BE2C (cell line): ENCODE results near the gene RAP1GDS1.
"Not testable (repeated sequence)": the region's sequence is repeated elsewhere in the genome, so short reads cannot be mapped to it uniquely, and the experiment has no call there.

Experiments used
- DNase-seq: peaks from one replicate; pipeline ENCODE4 v3.0.0-alpha.2; 2020
- H3K27me3 ChIP-seq: fragments of 250-450 bp; sonication (Bioruptor Pico); 2 replicates; pipeline ENCODE4 v1.5.1; 2020; ENCODE audit warnings: mild to moderate bottlenecking
- H3K36me3 ChIP-seq: fragments of 250-450 bp; sonication (Bioruptor Pico); 2 replicates; pipeline ENCODE4 v1.5.1; 2020; ENCODE audit warnings: mild to moderate bottlenecking
- H3K4me1 ChIP-seq: fragments of 250-450 bp; sonication (Bioruptor Pico); 2 replicates; pipeline ENCODE4 v1.5.1; 2020
- H3K4me3 ChIP-seq: 2 replicates; pipeline ENCODE4 v1.5.1; 2011; ENCODE audit warnings: low read depth, low read length
- H3K9me3 ChIP-seq: fragments of 250-450 bp; sonication (Bioruptor Pico); 2 replicates; pipeline ENCODE4 v1.5.1; 2020
- CTCF ChIP-seq: IDR thresholded peaks from 2 replicates; pipeline ENCODE4 v1.5.1; 2012; ENCODE audit warnings: mild to moderate bottlenecking, low read depth, low read length

RAP1GDS1 gene

GRCh38 chr4:98444371-98444770 lies 183.2 kb downstream of the RAP1GDS1 start:
- Histone ChIP-seq H3K36me3 (peaks cover 10% of the 10 kb centered on the region), H3K4me3 (no peak overlapping the region), H3K27me3 (no peaks in the 10 kb centered on the region), H3K9me3 (no peaks in the 10 kb centered on the region), H3K4me1 (no peaks in the 10 kb centered on the region)
- no peak for DNase-seq
- no peak for TF ChIP-seq CTCF

GRCh38 chr4:98446499-98447375 lies 185.6 kb downstream of the RAP1GDS1 start:
- no peak for TF ChIP-seq CTCF
- Histone ChIP-seq H3K4me1 (no peaks in the 10 kb centered on the region), H3K36me3 (peaks cover 10% of the 10 kb centered on the region), H3K4me3 (no peak overlapping the region), H3K9me3 (no peaks in the 10 kb centered on the region), H3K27me3 (no peaks in the 10 kb centered on the region)
- DNase-seq: no peak

- H3K9me3 ChIP-seq: no peaks in the 10 kb centered on the region
- H3K36me3 ChIP-seq: peaks cover 5% of the 10 kb centered on the region
- DNase-seq: peak; percentile 13
- no peaks in the 10 kb centered on the region for H3K4me1 ChIP-seq
- no peak overlapping the region for H3K4me3 ChIP-seq
- no peaks in the 10 kb centered on the region for H3K27me3 ChIP-seq
- TF ChIP-seq CTCF: 0 out of 2 replicates have a peak, but pooled peaks have one; percentile 11
Observed at GRCh38 chr4:98447648-98448047, 186.5 kb downstream of the RAP1GDS1 start.

- TF ChIP-seq CTCF: no peak
- no peaks in the 10 kb centered on the region for H3K9me3 ChIP-seq
- no peak overlapping the region for H3K4me3 ChIP-seq
- H3K36me3 ChIP-seq: peaks cover 5% of the 10 kb centered on the region; the same call in 1 of the 2 replicates
- DNase-seq: no peak
- no peaks in the 10 kb centered on the region for H3K4me1 ChIP-seq
- no peaks in the 10 kb centered on the region for H3K27me3 ChIP-seq
Observed at GRCh38 chr4:98448908-98449307, 187.7 kb downstream of the RAP1GDS1 start.

- Histone ChIP-seq H3K9me3 (no peaks in the 10 kb centered on the region), H3K4me1 (no peaks in the 10 kb centered on the region), H3K27me3 (no peaks in the 10 kb centered on the region), H3K4me3 (no peak overlapping the region), H3K36me3 (no peaks in the 10 kb centered on the region)
- TF ChIP-seq CTCF: no peak
- DNase-seq: no peak
Observed at GRCh38 chr4:98452091-98452490, 190.9 kb downstream of the RAP1GDS1 start.

GRCh38 chr4:98457422-98457821 lies 196.2 kb downstream of the RAP1GDS1 start:
- H3K9me3 ChIP-seq, H3K4me3 ChIP-seq, H3K36me3 ChIP-seq, DNase-seq, H3K27me3 ChIP-seq, H3K4me1 ChIP-seq: not testable (repeated sequence)

GRCh38 chr4:98461121-98461865 lies 200.1 kb downstream of the RAP1GDS1 start:
- H3K27me3 ChIP-seq, H3K36me3 ChIP-seq, H3K9me3 ChIP-seq, H3K4me1 ChIP-seq, H3K4me3 ChIP-seq, DNase-seq: not testable (repeated sequence)
